SHP77 (cell line): ENCODE measurements around the gene CCDC85A.

Experiments used
- DNase-seq, 2 experiments: peaks; one replicate each; lab custom pipeline; 2025; lab: John Stamatoyannopoulos, UW

CCDC85A gene

GRCh38 chr2:56239030-56239429, 55.2 kb downstream of the CCDC85A start:
- DNase-seq: no peak

GRCh38 chr2:56239437-56239836, 55.6 kb downstream of the CCDC85A start:
- no peak for DNase-seq

DNA sequence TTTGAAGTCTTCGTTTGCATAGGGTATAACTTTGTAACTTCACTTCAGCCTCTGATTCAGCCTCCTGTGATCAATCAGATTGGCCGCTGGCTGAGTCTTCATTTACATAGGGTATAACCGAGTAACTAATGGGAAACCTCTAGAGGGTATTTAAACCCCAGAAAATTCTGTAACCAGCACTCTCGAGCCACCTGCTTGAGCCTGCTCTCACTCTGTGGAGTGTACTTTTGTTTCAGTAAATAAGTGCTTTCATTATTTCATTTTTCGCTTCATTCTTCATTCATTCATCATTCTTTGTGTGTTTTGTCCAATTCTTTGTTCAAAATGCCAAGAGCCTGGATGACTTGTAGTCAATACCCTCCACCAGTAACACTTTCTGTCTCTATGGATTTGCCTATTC, 56.4 kb downstream of the CCDC85A start:
- DNase-seq: no peak

- no peak for DNase-seq
Observed at GRCh38 chr2:56244506-56244905, 60.7 kb downstream of the CCDC85A start.

- DNase-seq: no peak
Observed at GRCh38 chr2:56244911-56245530, 61.2 kb downstream of the CCDC85A start.

DNA sequence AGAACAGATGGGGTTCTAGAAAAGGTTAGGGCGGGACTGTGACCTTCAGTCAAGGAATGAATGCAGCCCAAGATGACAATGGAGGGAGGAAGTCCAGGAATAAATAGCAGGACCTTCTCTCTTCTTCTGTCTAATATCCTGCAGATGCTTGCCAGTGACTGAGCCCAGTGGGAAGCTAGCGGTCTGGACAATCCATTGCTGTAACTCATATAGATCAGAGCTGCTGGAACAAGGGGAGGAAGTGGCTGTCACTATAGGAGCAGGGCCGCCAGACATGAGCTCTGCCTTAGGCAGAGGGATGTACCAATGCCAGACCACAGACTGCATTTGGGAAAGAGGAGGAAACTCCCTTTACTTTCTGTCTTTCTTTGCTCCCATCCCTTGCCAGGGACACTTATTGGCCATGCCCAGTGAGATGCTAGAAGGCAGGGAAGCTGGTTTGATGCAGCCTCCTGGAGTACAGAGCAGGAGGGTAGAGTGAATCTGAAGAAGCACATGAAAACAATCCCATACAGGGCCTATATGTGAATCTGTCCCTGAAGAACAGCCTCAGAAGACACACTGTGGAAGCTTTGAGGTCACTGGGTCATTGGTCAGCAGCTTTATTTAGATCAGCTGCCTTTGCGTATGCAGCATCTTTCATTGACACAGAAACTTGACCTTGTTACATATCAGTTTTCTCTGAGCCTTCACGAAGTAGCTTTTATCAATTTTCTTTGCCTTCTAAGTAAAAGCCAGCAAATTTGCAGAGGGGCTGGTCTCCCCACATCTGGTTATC, 65.4 kb downstream of the CCDC85A start:
- DNase-seq: no peak

- no peak for DNase-seq
Observed at GRCh38 chr2:56250153-56250729, 66.5 kb downstream of the CCDC85A start.

DNA sequence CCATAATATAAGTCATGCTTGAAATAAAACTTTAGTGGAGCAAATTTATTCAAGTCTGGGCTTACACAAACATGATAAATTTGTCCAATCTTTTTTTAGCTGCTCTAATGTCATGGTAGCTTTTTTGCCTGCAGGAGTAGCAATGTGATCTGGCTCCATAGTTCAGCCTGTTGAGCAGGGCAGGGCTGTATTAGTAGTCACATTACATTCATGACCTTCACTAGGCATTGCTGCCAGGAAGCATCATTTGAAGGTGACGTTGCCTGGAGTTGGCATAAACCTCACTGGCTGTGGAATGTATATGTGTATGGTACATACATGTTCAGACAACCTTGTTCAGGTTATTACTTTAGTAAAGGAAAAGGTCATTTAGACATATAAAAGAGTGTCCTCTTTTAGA, 76.6 kb downstream of the CCDC85A start:
- DNase-seq: no peak

GRCh38 chr2:56262241-56262640, 78.5 kb downstream of the CCDC85A start:
- no peak for DNase-seq

- DNase-seq: no peak
Observed at GRCh38 chr2:56263876-56264275, 80.1 kb downstream of the CCDC85A start.

- no peak for DNase-seq
Observed at GRCh38 chr2:56266761-56267414, 83.1 kb downstream of the CCDC85A start.

DNA sequence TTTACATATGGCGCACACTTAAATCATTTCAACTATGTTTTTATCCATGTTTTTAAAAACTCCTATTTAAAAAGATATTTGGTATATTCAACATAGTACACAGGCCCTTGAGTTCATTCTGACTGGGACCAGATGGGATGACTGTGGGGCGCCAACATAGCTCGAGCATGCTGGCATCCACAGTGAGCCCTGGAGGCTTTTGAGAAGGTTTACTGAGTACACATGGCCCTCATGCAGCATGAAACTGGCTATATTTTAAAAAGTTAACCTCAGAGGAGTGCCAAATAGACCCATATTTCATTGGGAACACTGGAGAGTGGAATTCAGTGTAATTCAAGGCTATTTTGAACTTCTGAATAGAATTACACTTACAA, 83.6 kb downstream of the CCDC85A start:
- no peak for DNase-seq

DNA sequence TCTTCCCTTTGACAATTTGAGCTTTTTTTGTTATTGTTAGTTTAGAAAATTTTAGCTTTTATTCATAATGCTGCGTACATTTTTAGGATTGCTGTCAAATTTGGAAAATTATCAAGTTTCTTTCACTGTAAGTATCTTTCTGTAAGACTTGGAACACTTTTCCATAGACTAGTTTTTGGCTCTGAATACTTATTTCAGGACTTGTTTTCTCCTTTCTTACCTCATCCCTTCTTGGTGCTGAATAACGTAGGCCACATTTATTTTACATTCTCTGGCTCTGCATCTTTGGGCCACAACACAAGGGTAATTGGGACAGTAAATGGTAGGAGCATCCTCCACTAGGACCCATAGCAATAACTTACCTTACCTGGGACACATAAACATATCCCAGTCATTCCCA, 85.1 kb downstream of the CCDC85A start:
- DNase-seq: no peak

GRCh38 chr2:56271275-56271674, 87.5 kb downstream of the CCDC85A start:
- DNase-seq: no peak

- no peak for DNase-seq
Observed at GRCh38 chr2:56285224-56285623, 101.4 kb downstream of the CCDC85A start.

DNA sequence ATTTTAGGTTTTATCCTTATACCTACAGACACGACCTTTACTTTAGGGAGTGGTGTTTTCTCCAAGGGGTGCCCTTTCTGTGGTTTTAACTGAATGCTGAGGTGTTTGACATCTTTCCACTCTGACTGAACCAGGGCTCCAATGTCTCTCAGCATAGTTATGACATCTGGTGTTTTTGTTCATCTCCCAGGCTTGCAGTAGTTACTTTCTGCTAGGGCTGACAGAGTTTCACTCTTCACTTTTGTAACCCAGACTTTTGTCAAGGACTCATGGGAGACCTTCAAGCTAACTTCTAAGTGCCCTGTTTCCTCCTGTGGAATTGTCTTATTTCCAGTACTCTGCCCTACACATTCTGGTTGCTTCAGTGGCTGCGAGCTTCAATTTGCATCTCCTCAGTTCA, 103.1 kb downstream of the CCDC85A start:
- no peak for DNase-seq

DNA sequence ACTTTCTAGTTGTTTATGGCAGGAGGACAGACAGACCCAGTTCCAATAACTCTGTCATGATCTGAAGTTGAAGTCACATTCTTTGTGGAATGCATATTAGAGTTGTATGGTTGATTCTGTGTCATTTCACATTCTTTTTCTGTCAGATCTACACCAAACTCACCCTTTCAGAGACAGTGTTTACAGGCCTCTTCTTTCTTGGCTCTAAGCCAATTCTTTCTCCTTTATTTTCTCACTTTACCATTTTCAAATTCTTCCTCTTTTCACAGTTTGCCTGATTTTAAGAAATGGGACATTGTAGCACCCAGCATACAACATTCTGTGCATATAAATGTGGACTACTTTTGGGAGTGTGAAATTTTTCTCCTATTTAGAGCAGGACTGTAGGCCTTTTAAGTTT, 103.7 kb downstream of the CCDC85A start:
- no peak for DNase-seq

- DNase-seq: no peak
Observed at GRCh38 chr2:56287974-56288373, 104.2 kb downstream of the CCDC85A start.

DNA sequence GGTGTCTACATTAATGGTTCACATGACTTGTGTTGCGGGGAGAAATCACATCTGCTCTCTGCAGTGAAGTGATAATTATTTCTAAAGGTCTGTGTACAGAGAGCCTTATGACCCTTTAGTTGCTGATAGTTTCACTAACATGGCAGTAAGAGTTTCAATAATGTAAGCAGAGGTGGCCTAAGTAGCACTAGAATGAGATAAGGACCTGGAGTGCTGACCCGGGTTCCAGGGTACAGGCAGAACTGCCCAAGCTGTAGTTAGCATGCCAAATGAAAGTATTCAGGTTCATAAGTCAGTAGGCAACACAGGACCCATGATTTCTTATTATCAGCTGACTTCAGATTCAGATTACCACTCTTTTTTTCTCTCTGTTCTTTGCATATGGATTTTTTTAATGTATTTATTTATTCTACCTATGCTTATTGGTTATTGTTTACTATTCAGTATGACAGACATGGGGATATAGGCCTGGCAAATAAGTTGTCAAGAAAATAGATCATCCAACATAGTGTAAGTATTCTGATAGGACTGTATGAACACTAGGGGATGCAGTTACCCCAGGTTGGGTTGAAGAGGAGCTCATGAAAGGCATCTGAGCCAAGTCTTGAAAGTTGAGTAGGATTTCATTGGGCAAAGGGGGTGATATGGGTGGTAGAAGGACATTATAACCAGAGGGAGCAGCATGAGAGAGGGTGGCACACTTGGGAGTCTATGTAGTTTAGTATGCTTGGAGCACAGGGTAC, 105.2 kb downstream of the CCDC85A start:
- DNase-seq: no peak

DNA sequence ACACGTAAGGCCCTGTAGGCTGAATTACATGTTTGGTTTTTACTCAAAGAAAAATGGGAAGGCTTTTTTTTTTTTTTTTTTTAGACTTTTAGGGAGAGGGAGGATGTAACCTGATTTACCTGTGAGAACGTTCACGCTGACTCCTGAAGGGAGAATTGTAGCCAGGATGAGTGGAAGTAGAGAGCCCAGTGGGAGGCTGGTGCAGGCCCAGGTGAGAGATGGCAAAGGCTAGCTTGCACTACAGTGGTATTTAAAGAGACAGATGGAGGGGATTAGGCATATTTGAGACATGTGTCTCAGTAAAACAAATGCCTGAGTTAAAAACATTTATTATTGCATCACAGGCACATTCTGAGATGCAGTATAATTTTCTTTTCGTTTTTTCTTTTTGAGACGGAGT, 107.9 kb downstream of the CCDC85A start:
- DNase-seq: no peak

GRCh38 chr2:56292951-56293350, 109.2 kb downstream of the CCDC85A start:
- DNase-seq: no peak

GRCh38 chr2:56295666-56296065, 111.9 kb downstream of the CCDC85A start:
- no peak for DNase-seq
